ENCODE results near the gene SSH2. TPM values are rescaled to one million over a fixed set of nuclear protein-coding genes. Genes with fewer than 3 reads are reported as not detected.

SSH2 gene
- total and polyA plus RNA-seq, 9 of the 15 experiments (the other 6 are each of a cell fraction or from before 2014, with no cell fraction given) = 3.9 to 16.1 (median 10.2) TPM

DNA sequence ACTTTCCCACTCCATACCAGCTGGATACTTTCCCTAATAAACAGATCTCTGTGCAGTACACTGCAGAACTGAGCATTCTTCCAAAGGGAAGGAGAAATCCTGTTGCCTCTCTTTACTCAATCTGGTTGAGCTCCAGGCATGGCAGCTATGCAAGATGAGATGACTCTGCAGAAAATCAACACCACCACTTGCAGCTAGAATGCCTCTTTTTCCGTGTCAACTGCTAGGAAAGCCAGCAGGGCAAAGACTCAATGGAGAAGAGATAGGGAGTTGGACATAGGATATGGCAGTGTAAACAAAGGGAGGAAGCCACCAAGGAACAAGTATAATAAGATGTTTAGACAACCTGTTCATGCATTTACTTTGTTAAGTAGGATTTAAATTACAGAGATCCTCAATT lies 266.9 kb downstream of the SSH2 start (continued):
- TF ChIP-seq PCBP1 (IDR thresholded peaks at IDR 0.05; ENCODE audit: low read depth, low read length, poor library complexity, severe bottlenecking) = no peak
- TF ChIP-seq, protein P1, sequence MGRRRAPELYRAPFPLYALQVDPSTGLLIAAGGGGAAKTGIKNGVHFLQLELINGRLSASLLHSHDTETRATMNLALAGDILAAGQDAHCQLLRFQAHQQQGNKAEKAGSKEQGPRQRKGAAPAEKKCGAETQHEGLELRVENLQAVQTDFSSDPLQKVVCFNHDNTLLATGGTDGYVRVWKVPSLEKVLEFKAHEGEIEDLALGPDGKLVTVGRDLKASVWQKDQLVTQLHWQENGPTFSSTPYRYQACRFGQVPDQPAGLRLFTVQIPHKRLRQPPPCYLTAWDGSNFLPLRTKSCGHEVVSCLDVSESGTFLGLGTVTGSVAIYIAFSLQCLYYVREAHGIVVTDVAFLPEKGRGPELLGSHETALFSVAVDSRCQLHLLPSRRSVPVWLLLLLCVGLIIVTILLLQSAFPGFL (CRISPR knock-in tag; IDR thresholded peaks at IDR 0.05) = no peak
- no peak for TF ChIP-seq TRIM24 (IDR thresholded peaks at IDR 0.05)
- TF ChIP-seq SRSF1 (IDR thresholded peaks at IDR 0.05; ENCODE audit: low read depth, low read length) = no peak
- no peak for TF ChIP-seq CHCHD3 (CRISPR knock-in tag; IDR thresholded peaks at IDR 0.05)
- TF ChIP-seq MIER1 (IDR thresholded peaks at IDR 0.05; ENCODE audit: low read depth) = no peak
- TF ChIP-seq CSDE1 (IDR thresholded peaks at IDR 0.05) = no peak
- TF ChIP-seq RAD21 (CRISPR knock-in tag; conservative IDR thresholded peaks at IDR 0.05 in 1 of 2, IDR thresholded peaks at IDR 0.05 in 1 of 2) = no peak
- peak; percentile 24; the same call in 1 of the 2 replicates for TF ChIP-seq NFIC (IDR thresholded peaks at IDR 0.05)
- no peak for TF ChIP-seq BRD4 (IDR thresholded peaks at IDR 0.05)
- TF ChIP-seq HSF4 (CRISPR knock-in tag; IDR thresholded peaks at IDR 0.05; ENCODE audit: borderline replicate concordance) = no peak
- no peak; the same call in 1 of the 2 replicates for TF ChIP-seq EP300 (IDR thresholded peaks at IDR 0.05; ENCODE audit: low read length)
- TF ChIP-seq, protein P2, sequence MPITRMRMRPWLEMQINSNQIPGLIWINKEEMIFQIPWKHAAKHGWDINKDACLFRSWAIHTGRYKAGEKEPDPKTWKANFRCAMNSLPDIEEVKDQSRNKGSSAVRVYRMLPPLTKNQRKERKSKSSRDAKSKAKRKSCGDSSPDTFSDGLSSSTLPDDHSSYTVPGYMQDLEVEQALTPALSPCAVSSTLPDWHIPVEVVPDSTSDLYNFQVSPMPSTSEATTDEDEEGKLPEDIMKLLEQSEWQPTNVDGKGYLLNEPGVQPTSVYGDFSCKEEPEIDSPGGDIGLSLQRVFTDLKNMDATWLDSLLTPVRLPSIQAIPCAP (CRISPR knock-in tag; IDR thresholded peaks at IDR 0.05; ENCODE audit: borderline replicate concordance) = no peak
- peak; percentile 26; the same call in 1 of the 2 replicates for TF ChIP-seq MTA3 (IDR thresholded peaks at IDR 0.05; ENCODE audit: borderline replicate concordance)
- TF ChIP-seq HNRNPUL1 (IDR thresholded peaks at IDR 0.05; ENCODE audit: low read length) = no peak
- peak in 1 of 2 experiments; percentile 51; a peak in 2 of 4 replicates for TF ChIP-seq FOXA3 (CRISPR knock-in tag; conservative IDR thresholded peaks at IDR 0.05 in 1 of 2, IDR thresholded peaks at IDR 0.05 in 1 of 2)
- TF ChIP-seq HNRNPLL (IDR thresholded peaks at IDR 0.05; ENCODE audit: low read depth, low read length, poor library complexity, severe bottlenecking) = no peak
- TF ChIP-seq, protein P3, sequence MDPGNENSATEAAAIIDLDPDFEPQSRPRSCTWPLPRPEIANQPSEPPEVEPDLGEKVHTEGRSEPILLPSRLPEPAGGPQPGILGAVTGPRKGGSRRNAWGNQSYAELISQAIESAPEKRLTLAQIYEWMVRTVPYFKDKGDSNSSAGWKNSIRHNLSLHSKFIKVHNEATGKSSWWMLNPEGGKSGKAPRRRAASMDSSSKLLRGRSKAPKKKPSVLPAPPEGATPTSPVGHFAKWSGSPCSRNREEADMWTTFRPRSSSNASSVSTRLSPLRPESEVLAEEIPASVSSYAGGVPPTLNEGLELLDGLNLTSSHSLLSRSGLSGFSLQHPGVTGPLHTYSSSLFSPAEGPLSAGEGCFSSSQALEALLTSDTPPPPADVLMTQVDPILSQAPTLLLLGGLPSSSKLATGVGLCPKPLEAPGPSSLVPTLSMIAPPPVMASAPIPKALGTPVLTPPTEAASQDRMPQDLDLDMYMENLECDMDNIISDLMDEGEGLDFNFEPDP (CRISPR knock-in tag; IDR thresholded peaks at IDR 0.05) = no peak
- no peak for TF ChIP-seq ZNF140 (CRISPR knock-in tag; IDR thresholded peaks at IDR 0.05)
- no peak for TF ChIP-seq BDP1 (IDR thresholded peaks at IDR 0.05; ENCODE audit: insufficient read depth, insufficient read length)
- 0 out of 2 replicates have a peak, but pooled peaks have one; percentile 10 for TF ChIP-seq MTA2 (IDR thresholded peaks at IDR 0.05; ENCODE audit: low read depth)
- TF ChIP-seq ZNF197 (CRISPR knock-in tag; IDR thresholded peaks at IDR 0.05; ENCODE audit: low read depth) = 0 out of 2 replicates have a peak, but pooled peaks have one; percentile 46
- no peak for TF ChIP-seq RBBP5 (IDR thresholded peaks at IDR 0.05; ENCODE audit: borderline replicate concordance, insufficient read depth, low read length, poor library complexity, severe bottlenecking)
- no peak for TF ChIP-seq LARP7 (IDR thresholded peaks at IDR 0.05)
- no peak for TF ChIP-seq ASH1L (IDR thresholded peaks at IDR 0.05; ENCODE audit: borderline replicate concordance, low read depth, partially characterized antibody)
- no peak for TF ChIP-seq ZNF589 (CRISPR knock-in tag; IDR thresholded peaks at IDR 0.05; ENCODE audit: low read depth)
- no peak for TF ChIP-seq HDAC8 (tag; IDR thresholded peaks at IDR 0.05)
- TF ChIP-seq ARID1B (IDR thresholded peaks at IDR 0.05) = peak; percentile 42
